Adipose tissue (tissue), 3 donors: ENCODE measurements around the gene CLK2. TPM values are rescaled to one million over a fixed set of nuclear protein-coding genes. Genes with fewer than 3 reads are reported as not detected.

Experiments
- H3K27ac ChIP-seq: one replicate; pipeline ENCODE4 v1.5.1; 2013; ENCODE audit warnings: low read depth, low read length
- WGBS, 3 donors: extraction: QIAGEN DNeasy Blood & Tissue Kit; methylation state at CpG; one replicate each; pipeline ENCODE4 v1.1.7; 2013; 5-methylcytosine and 5-hydroxymethylcytosine counted together
- polyA plus RNA-seq, 3 donors: library from polyadenylated mRNA; stranded (reverse); fragments of 200-250 nt; gene quantifications; one replicate each; pipeline ENCODE4 v1.2.3, GENCODE V29; 2013
- donor health status: healthy with polysubstance abuse.
- donor health status: Bipolar disorder and iron deficiency.
- donor health status: healthy.

Gene CLK2
- polyA plus RNA-seq = 10 to 100 TPM; 25.1 to 37.9 (median 30.1) TPM

- peak within 1 kb of the TSS; percentile 21 for H3K27ac ChIP-seq
- WGBS, 3 donors = 11 to 13% (median 12%) methylated on average over 58 to 60 of the region's 61 CpGs
These were observed at the start of gene CLK2 for GRCh38 chr1:155273343-155274245. Gene CLK2, minus strand, starts transcription at chr1:155273504. Its CDS starts 2,527 bp downstream, at chr1:155270977.

- 1 to 3% (median 1%) methylated on average over 25 to 28 of the region's 28 CpGs for WGBS, 3 donors
- no peak overlapping the region for H3K27ac ChIP-seq
These were observed 49.3 kb upstream of the CLK2 start for GRCh38 chr1:155322571-155322952.

- 43 to 54% (median 51%) methylated on average over 25 to 27 of the region's 27 CpGs for WGBS, 3 donors
- no peak overlapping the region for H3K27ac ChIP-seq
These were observed 48.6 kb upstream of the CLK2 start for GRCh38 chr1:155321639-155322503.

GRCh38 chr1:155320661-155321617 is 47.6 kb upstream of the CLK2 start, which contains the start of gene RUSC1:
Gene RUSC1, plus strand, starts transcription at chr1:155320894. Its CDS starts 880 bp downstream, at chr1:155321774.
- WGBS, 3 donors = 13 to 18% (median 15%) methylated on average over 46 to 51 of the region's 51 CpGs
- no peak within 1 kb of the TSS for H3K27ac ChIP-seq

DNA sequence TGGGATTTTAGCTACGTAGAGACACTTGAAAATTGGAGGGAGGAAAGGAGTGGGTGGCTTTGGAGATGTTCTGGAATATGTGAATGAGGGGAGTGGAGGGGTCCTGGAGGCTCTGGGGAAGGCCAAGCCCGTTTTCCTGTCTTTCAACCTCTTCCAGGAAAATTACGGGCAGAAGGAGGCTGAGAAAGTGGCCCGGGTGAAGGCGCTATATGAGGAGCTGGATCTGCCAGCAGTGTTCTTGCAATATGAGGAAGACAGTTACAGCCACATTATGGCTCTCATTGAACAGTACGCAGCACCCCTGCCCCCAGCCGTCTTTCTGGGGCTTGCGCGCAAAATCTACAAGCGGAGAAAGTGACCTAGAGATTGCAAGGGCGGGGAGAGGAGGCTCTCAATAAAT is 46.9 kb upstream of the CLK2 start:
- 22 to 53% (median 27%) methylated on average over 11 of the region's 11 CpGs for WGBS, 3 donors
- H3K27ac ChIP-seq = no peak overlapping the region

DNA sequence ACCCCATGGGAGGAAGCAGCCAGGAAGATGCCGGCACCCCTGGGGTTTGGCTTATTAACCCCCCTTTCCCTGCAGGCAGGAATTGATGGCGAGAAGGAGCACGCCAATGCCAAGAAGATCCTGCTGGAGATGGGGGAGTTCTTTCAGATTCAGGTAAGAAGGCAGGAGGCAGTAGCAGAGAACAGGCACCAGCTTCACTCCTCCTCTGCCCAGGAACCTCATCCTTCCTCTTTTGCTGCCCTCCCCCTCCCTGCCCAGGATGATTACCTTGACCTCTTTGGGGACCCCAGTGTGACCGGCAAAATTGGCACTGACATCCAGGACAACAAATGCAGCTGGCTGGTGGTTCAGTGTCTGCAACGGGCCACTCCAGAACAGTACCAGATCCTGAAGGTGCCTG is 46.2 kb upstream of the CLK2 start:
- 74 to 83% (median 83%) methylated on average over 4 to 5 of the region's 5 CpGs for whole genome bisulfite sequencing, 3 donors
- no peak overlapping the region for H3K27ac ChIP-seq

DNA sequence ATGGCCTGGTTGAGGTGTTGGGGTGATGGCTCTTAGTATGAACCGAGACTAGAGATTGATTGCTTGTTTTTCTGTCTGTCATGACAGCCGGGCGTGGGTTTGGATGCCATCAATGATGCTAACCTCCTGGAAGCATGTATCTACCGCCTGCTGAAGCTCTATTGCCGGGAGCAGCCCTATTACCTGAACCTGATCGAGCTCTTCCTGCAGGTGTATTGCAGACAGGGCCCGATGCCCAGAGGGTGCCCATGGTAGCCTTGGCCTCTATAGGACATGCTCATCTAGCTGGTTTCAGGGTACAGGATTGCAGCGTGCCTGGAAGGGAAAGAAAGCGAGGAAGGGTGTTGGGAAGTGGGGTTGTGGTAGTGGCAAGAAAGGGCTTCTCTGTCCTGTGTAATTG is 44.8 kb upstream of the CLK2 start:
- H3K27ac ChIP-seq = no peak overlapping the region
- WGBS, 3 donors = 90 to 96% (median 94%) methylated on average over 9 of the region's 9 CpGs

DNA sequence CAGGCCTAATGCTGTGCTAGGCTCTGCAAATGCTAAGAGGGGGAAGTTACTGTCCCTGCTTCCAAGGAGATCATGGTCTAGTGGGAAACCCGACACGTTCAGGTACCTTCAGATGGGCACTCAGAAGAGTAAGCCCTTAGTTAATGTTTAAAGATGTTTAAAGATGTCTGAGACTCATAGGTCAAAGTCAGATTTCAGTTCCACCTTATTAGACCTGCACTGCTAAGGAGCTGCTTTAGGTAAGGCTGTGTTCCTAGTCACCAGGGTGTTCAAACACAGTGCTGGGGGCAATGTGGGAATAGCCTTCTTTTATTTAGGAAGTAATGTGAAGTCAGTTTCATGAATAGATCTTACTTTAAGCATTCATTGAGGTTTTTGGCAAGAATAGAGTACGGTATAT is 43.6 kb upstream of the CLK2 start:
- H3K27ac ChIP-seq = no peak overlapping the region
- WGBS, 3 donors = 79 to 94% (median 87%) methylated on average over 3 of the region's 3 CpGs

DNA sequence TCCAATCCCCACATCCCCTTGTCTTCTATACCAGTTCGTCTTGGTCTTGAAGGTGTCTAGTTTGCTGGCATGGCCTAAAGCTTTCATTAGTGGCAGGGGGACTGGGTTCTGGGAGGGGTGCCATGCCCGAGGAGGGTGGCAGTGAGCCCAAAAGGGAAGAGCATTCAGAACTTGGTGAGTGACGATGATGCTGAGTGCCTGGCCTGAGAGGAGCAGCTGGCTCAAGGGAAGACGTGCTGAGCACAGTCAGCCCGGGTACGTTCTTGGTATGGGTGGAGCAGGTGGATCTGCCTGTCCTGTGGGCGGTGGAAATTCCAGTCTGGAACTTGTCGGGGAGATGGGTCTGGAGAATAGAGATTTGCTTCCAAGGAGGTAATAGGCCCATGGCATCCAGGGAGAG is 40.0 kb upstream of the CLK2 start:
- 86 to 92% (median 86%) methylated on average over 8 of the region's 8 CpGs for WGBS, 3 donors
- H3K27ac ChIP-seq = no peak overlapping the region

DNA sequence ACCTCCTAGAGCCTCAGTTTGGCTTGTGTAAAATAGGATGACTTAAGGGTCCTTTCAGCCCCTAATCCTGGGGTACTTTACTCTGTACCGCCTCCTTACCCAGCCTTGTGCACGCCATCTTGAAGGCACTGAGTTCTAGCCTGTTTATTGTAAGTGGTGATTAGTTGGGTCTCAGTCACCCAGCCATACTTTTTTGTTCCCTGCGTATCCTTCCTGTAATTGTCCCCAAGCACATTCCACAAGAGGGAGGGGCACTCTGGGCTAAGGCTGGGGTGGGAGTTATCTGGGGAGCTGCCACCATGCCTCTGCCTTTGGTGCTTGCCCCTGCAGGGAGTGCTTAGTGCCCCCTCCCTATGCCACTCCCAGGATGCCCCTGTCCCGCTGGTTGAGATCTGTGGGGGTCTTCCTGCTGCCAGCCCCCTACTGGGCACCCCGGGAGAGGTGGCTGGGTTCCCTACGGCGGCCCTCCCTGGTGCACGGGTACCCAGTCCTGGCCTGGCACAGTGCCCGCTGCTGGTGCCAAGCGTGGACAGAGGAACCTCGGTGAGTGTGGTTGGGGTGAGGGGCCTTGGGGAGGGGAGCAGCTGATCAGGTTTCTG is 36.2 kb upstream of the CLK2 start:
- 6 to 13% (median 10%) methylated on average over 11 of the region's 11 CpGs for WGBS, 3 donors
- no peak overlapping the region for H3K27ac ChIP-seq

DNA sequence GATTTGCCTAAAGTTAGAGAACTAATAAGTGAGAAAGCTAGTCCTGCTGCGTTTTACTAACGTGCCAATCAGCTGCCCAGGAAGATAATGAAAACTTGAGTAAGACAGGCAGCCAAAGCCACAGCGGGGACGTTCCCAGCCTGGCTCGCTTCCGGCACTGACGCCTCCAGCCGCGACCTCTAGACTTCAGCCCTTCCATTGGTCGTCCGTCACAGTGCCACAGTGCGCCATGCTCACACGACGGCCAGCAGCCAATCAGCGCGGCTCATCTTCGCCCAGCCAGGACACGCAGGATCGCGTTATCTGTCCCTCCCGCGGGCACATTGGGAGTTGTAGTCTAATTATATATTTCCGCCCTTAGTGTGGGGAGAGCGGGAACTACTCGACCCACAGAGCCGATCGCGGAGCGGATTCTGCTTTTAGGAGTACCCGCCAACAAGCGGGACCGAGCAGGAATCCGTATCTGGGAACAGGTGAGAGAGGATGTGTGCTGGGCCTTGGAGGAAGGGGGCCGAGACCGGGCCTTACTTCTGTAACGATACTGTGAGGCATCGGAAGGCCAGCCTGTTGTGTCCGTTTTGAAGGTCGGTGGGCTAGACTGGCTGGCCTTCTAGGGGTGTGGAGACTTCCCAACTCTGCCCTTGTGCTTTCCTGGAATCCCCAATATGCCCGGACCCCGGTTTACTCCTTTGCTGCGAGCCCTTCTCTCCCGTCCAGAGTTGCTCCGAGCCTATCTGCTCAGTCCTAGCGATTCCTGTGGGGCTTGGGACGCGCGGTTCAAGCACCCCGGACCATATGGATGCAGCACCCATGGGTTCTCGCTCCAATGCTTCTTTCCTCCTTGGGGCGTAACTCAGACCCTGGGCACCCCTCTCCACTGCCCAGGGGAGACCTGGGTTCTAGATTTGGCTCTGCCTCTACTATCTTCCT is 35.5 kb upstream of the CLK2 start, which contains the start of gene FDPS:
FDPS (plus strand) TSS at position 374 of the 930 bp plus-strand sequence. CDS start 924 bp downstream, outside the sequence.
- 0 to 1% (median 0%) methylated on average over 51 of the region's 51 CpGs for WGBS, 3 donors
- no peak within 1 kb of the TSS for H3K27ac ChIP-seq

- 50 to 53% (median 52%) methylated on average over 6 of the region's 6 CpGs for WGBS, 3 donors
- no peak overlapping the region for H3K27ac ChIP-seq
These were observed 34.0 kb upstream of the CLK2 start for GRCh38 chr1:155307247-155307740.

DNA sequence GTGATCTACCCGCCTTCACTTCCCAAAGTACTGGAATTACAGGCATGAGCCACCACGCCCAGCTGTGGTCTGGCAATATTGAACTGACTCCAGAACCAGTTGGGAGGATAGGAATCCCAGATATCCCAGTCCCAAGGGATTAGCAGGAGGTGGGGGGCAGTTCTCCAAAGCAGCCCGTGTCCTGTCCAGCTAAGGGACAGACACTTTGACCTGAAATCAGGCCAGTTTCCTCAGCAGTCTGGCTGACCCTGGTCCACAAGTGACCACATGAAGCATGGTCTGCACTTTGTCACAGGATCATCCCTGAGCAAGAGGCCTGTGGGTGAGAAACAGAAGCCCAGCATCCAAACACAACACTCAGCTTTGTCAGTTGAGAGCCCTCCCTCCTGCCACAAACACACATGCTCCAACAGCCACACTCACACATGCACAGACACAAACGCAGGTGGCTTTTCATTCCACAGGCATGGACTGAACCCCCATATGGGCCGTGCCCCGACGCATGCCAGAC is 32.6 kb upstream of the CLK2 start:
- 65 to 82% (median 74%) methylated on average over 7 of the region's 7 CpGs for WGBS, 3 donors
- H3K27ac ChIP-seq = no peak overlapping the region

DNA sequence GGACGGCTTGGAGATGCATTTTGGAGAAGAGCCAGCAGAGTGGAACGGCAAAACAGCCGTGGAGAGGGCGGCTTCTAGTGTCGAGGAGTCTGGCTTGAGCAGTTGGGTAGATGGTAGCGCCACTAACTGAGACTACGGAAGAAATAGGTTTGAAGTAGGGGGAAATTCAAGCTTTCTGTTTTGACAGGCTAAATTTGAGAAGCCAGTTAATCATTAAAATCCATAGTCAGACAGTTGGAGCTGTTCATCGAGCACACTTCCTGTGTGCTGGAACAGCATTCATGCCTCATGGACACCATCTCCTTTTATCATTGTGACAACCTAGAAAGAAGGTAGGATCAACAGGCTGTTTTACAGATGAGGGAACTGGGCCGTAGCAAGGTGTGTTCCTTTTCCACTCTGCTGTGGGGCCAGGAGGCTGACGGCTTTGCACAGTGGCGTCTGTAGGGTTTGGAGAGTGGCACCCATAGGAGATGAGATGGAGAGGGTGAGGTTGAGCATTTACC is 31.3 kb upstream of the CLK2 start:
- H3K27ac ChIP-seq = no peak overlapping the region
- 64 to 85% (median 75%) methylated on average over 11 of the region's 11 CpGs for WGBS, 3 donors

DNA sequence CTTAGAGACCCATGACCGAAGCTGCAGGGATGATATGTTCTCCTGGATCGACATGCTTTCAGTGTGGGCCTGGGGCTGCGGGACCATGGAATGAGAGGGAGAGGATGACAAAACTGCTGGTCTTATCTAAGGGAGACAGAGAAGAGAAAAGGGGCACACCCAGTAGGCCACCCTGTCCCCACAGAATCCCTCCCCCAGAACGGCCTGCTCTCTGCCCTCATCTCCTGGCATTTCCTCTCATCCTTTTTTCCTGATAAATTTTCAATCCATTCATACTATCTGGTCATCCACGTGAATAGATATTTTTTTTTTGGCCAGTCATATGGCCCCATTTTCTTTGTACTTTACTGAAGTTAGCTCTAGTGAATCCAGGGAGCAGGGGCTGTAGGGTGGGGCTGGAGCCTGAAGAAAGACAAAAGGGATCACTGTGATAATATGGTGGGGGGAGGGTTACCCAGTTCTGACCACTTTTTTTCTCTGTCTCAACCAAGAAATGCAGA is 28.1 kb upstream of the CLK2 start, which contains the start of gene PKLR:
PKLR (minus strand) TSS at position 97 of the 500 bp plus-strand sequence; CDS start at position 54, 43 bp downstream.
- 82 to 90% (median 89%) methylated on average over 5 of the region's 5 CpGs for WGBS, 3 donors

More for the DNA sequence above, 28.1 kb upstream of the CLK2 start, which contains the start of gene PKLR:
- no peak within 1 kb of the TSS for H3K27ac ChIP-seq
